GM19467 (cell line): ENCODE measurements around the gene C12orf42.

Source experiments
- ATAC-seq: cut with Tn5 transposase; IDR thresholded peaks from one replicate; pipeline ENCODE4 v1.9.1; 2021; ENCODE audit warnings: mild to moderate bottlenecking, moderate library complexity; ENCODE audit not compliant: unreplicated experiment

C12orf42 gene

DNA sequence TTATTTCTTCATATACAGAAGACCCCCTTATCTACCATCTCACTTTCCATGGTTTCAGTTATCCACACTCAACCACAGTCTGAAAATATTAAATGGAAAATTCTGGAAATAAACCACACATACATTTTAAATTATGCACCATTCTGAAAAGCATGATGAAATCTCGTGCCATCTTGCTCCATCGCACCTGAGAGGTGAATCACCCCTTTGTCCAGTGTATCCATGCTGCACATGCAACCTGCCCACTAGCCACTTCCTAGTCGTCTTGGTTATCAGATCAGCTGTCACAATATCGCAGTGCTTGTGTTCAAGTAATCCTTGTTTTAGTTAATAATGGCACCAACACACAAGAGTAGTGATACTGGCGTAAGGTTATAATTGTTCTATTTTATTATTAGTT lies 145.7 kb downstream of the C12orf42 start:
- no peak for ATAC-seq

DNA sequence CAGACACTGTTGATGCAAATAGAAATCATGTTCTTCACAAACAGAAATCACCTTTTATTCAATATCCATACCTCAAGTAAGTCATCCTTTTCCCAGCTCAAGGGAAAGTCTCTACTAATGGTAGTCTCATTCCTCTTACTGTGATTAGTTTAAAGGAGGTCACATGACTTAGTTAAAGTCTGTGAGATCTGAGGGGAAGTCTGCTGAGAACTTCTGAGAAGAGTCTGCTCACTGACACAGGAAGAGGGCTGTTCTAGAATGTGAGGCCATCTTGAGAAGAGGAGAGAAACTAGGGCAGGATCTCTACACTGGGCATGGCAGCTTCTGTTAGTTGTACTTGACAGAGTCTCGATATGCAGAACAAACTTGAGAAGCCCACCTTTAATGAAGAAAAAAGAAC lies 146.8 kb downstream of the C12orf42 start:
- ATAC-seq, result no peak

DNA sequence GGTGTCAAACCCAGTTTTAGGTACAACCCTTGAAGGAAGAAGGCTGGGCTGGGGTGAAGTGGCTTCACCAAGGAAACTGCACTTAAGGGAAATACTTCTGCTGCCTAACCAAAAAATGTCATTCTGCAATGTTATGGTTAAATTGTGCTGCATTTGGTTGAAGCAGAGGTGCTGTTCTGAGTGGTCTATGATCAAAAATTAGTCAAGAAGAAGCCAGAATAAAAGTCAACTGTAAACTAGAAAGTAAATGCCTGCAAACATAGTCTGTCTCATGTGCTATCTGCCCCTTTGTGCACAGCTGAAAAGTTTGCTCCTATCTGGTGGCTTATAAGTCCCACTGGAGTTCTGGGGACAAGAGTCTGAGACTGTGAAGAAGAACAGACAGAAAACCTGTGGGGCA lies 158.8 kb downstream of the C12orf42 start:
- no peak for ATAC-seq

DNA sequence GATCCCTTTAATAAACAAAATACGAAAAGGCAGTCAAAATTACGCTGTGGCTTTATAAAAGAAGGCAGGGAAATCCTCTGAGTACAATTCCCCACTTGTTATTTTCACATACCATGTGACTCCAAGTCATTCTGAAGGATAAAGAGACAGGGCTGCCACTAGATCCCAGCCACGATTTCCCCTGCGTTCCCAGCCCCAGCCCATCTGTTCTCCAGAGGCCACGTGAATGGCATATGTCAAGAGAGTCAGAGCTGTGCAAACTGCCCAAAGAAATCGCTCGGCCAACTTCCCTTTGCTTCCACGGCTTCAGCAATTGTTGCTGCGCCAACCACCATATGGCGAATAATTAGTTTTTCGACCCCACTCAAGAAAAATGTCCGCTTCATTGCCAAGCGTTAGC lies 161.3 kb downstream of the C12orf42 start:
- ATAC-seq, result no peak

DNA sequence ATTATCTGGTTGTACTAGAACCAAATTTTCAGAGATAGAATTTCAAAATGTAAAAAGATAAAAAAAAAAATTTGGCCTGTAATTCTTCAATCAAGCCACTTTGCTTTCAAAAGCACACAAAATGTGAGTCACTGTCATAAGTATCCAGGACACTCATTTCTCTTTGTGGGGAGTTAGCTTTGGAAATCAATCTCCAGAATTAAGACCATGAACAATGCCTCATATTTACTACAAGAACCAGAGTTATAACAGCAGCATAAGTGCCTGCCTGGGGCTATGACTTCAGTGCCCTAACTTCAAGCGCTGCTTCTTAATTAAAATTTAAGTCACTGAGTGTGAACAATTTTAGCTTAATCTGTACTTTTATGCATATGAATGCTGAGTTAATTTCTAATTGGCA lies 162.1 kb downstream of the C12orf42 start:
- no peak for ATAC-seq

DNA sequence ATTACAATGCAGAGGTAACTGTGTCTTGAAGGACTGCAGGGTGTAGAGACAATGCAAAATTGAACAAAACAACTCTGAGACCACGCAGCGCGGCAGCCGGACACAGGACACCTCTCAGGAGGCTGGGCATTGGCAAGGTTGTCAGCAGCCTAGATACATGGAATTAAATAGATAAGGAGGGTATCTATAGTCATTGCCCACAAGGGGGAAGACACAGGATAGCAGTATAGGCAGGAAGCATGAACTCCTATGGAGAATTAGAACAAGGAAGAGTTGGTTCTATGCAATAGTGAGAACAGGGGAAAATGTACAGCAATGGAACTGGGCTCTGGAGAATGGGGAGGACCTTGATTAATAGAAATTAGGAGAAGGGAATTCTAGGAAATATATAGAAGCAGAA lies 164.1 kb downstream of the C12orf42 start:
- ATAC-seq, result no peak

DNA sequence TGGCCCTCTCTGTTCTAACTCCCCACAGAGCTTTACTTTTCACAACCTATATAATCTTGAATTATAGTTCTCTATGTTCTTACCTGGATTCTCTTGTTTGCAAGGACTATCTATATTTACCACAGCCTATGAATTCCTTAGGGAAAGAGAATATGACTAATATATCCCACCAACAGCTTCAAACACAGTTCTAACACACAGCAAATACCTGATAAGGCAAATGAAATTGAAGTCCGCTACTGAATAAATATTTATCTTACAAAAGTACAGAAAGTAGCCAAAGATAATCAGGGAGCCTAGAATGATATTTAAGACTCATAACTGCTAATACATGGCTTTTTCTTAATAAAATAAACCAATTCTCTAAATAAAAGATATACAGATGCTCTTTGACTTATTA lies 165.1 kb downstream of the C12orf42 start:
- no peak for ATAC-seq

DNA sequence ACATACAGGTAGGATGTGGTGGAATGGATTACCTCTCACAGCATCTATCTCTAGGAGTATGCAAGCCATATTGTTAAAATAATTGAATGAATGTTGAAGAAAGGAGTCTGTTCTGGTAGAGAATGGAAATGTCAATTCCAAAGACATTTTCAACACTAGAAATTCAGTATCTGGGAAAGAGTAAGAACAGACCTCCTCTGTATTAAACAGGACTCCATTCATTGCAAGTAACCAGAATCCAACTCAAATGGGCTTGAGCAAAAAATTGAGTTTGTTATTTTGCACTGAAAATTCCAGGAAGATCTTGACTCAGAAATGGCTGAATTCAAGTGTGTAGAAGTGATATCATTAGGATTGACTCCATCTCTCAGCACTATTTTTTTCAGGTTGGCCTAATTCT lies 168.1 kb downstream of the C12orf42 start:
- ATAC-seq, result no peak

DNA sequence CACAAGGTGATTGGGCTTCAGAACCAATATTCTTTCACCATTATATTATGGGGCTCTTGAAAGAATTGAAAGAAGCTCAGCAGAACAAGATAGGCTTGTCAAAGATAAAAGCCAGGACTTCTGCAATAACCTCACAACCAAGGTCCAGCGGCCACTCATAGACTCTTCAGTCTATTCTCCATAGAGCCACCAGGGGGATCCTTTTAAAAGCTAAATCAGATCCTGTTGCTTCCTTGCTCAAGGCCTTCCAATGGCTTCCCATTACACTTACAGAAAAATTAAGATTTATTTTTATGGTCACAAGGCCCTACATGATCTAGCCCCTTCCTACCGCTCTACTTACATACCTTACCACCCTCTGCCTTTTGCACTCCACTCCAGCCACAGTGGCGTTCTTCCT lies 169.6 kb downstream of the C12orf42 start:
- no peak for ATAC-seq

DNA sequence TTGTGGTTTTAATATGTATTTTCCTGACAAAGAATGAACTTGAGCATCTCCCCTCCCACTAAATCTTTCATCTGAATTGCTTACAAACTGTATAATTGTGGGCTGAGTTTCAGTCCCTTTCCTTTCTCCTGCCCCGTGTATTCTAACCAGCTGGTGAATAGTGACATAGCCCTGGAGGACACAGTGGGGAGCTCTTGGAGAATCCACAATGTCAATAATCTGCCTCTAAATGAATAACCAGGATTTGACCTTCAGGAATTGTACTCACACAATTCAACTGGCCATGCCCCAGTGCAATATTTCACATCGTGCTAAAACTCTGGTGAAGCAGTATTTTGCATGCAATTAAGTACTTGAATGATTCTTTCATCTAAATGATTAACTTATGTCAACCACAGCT lies 177.2 kb downstream of the C12orf42 start:
- ATAC-seq, result no peak

DNA sequence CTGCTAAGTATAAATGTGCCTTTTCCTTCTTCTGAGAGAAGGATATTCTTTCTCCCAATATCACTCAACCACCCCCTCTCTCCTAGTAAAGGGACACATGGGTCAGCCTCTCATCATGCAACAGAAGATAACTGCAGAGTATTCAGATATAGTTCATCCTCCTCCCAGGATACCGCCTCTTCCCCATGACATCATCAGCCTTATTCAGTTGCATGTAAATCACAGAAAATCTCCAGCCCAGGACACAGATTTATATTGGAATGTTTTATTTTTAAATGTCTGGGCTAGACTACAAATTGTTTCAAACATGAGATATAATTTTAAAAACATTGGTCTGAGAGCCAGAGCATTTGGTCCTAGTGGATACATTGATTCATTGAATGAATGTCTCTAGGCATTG lies 178.5 kb downstream of the C12orf42 start:
- ATAC-seq, result no peak

DNA sequence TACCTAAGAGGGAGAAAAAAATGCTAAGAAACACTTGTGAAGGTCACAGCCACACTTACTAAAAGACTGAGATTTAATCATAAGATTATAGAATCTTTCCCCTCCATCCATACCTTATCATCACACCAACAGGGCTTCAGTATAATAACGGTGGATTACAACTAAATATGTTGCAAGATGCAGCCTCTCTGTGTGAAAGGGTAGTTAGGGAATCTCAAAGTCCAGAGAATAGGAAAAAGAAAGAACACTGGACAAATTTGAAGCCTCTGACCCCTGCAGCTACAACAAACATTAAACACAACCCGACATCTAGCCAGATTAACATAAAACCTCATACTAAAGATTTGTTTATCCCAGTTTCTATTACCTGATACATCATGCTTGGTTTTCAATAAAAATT lies 181.0 kb downstream of the C12orf42 start:
- no peak for ATAC-seq

DNA sequence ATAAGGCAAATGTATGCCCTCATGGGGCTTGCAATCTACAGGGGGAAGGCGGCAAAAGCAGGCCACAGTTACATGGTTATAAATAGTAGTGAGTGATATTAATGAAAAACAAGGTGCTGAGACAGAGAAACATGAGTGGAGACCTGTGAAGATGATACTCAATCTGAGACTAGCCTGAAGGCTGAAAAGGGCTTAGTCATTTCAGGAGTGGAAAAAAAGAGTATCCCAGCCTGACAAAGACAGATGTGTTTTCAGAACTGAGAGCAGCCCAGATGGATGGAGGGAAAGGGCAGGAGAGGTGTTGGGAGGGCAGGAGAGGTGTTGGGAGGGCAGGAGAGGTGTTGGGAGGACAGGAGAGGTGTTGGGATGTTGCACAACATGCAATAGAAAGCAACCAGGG lies 181.9 kb downstream of the C12orf42 start:
- ATAC-seq, result no peak

DNA sequence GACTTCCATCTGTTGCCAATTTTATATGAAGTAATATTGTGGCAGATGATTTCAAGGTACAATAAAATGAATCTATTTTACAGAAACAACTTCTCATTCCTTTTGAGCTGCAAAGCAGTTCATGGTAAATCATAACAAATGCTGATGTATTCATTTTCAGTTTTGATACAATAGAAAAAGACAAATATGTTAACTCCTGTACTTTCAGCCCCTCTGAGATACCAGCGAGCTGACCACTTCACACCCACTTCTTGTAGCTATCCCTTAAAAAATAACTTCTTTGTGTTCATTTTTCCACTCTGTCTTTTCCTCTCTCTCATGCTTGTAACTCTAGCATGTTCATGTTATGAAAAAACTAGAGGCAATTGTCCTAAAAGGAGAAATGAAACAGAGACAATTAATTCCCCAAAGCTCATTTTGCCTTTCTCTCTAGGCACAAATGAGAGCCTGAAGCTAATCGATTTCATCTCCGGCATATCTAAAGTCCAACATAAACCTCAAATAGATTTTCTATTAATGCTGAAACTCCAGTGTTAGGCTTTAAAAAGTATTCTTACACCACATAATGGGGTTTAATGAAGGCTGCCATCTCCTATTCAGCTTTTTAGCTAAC lies 182.9 kb downstream of the C12orf42 start:
- no peak for ATAC-seq

DNA sequence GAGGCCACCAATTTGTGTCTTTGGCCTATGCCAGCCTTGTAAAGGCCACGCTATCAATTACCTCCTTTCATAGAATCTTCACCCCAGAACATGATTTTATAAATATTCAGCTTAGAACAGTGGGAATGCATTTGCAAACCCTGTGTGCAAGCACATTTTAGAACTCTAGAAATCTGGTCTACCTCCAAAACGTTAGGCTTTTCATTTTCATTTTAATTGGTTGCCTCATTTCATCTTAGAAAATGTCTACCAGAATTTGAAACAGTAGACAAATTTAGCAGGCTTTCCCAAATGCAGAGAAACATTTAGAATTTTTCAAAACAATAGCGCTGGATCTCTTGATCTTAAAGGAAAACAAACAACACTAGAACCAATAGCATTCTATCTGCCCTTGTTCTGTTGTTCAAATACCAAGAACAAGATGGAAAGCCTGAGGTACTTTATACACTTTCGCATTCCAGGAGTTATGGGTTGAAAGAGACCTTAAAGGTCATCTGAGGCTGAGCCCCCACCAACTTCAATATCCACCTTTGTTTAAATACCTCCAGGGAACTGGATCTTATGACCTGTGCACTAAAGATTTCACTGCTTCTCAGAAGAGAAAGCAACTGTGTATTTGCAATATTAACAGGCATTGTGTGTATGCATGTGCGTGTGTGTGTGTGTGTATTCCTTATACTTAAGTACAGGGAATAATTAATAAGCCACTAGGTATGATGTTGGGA lies 185.1 kb downstream of the C12orf42 start:
- no peak for ATAC-seq

DNA sequence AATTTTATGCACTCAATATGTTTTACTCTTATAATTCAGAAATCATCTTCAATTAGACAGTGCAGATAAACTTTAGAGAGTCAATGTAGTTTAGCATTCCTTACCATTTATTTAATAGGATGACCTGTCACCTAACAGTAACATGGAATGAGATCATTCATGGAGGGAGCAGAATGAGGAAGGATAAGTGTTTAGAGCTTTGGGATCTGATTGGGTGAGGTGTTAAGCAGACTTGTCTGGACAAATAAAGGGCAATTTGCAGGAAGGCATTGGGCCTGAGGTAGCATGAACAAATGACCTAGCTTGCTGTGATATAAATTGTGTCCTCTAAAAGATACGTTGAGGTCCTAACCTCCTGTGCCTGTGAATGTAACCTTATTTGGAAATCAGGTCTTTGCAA lies 187.4 kb downstream of the C12orf42 start:
- ATAC-seq, result no peak

DNA sequence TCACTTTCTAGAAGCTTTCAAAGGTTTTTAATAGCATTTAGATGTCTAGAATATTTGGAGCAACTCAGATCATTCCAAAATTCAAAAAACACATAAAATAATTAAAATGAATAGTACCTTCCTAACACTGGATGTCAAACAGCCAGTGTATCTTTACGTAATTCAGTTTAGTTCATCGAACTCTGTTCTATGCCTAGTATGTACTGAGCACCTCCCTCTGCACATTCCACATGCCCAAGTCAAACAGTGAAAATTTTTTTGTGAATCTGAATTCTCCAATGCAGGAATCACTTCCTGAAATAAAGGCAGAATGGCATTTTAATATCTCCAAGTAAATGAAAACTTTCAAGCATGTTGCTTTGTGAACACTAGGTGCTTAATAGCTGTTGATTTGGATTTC lies 192.3 kb downstream of the C12orf42 start:
- no peak for ATAC-seq

DNA sequence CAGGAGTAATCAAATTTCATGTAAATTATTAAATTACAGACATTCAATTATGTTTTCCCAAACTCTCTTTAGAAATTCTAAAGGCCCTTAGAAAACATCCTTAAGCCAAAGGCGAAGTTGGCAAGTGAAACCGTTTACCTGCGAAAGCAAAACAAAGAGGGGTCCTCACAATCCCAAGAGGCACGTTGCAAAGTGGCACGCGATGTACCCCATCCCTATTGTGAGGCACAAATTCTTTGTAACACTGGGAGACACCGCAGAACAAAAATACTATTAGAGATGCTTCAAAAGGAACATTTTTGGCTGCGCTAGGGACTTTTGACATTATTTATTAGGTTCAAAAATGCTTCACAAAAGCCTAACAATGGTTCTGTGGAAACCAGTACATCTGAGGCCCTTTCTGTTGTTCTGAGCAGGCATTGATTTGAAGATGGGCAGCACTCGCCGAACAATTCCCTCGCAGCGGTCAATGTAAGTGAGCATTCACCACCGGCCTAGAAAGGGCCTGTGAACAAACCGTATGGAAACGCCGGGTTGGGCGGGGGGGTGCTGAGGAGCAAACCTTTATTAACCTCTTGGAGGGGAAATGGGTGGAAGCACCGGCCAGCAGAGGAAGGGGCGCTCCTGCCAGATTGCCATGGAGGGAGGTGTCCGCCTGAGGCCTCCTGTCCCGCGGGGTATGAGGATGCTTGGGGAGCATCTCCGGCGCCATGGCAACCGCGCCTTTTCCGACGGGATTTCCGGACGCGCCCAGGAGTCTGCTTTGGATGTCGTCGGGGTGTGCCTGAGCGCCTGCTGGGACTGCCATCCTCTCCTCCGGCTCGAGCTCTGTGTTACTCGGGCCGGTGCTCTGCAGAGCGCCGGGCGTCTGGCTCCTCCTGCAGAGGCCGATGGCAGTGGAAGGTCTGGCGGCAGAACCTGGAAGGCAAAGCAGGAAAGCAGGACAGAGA lies 193.9 kb downstream of the C12orf42 start:
- no peak for ATAC-seq

DNA sequence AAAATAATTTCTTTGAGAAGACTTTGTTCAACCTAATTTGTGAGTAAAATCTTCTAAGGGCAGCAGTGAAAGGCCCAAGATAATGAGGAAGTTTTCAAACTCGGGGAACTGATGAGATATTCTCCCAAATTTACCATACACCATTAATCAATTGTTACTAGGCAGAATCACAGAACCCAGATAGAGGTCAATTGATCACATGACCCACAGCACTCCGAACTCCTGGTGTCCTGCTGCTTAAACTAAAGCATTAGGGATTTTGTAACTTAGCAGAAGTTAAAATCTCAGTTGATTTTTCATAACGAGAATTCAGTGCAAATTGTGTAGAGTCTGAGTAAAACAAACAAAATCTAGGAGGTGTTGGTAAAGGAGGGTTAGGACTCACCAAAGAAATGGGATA lies 207.8 kb downstream of the C12orf42 start:
- no peak for ATAC-seq

DNA sequence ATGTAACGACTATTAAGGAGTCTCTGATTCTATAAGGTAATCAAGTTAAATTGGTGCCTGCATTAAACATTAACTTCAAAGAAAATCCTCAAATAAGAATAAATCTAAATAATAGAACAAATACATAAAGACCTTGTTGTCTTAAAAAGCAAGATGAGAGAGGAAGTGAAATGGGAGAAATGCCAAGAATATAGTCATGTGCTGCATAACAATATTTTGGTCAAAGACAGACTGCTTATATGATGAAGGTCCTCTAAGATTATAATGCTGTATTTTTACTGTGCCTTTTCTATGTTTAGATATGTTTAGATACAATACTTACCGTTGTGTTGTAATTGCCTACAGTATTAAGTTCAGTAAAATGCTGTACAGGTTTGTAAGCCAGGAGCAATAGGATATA lies 213.6 kb downstream of the C12orf42 start:
- no peak for ATAC-seq

DNA sequence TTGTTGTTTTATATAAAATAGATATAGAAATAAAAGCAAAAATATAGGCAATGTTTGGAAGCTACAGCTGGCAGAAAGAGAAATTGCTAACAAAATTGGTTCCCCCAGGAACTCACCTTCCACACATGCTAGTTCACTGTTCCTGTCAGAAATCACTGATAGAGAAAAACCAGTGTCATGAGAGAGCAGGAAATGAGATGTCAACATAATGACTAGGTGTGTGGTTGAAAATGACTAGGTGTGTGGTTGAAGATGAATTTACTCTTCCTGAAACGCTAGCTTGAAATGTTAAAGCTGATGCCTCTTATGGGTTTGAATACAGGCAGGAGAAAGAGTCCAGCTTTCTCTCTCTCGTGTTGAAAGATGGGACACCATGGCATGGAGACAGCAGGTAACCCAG lies 216.3 kb downstream of the C12orf42 start:
- peak; percentile 91 for ATAC-seq

DNA sequence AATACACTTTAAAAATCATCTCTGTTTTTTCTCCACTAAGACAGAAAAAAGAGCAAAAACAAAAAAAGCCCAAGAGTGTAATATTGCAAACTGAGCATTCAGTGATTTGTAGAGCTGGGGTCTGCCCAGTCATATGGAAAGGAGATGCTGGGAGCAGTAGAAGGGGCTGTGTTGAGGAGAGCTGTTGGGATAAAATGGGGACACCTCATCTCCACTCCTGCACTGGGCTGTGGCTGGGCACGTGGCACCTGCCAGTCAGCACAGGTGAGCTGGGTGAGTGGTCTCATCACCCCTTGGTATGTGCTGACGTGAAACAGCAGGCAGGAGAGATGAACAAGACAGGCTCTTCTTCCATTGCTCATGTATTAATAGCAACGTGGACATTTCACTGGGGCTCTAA lies 217.4 kb downstream of the C12orf42 start:
- no peak for ATAC-seq
